Neutrophil (primary cell): ENCODE results near the gene DUOX1.
"Not testable (repeated sequence)": the region's sequence is repeated elsewhere in the genome, so short reads cannot be mapped to it uniquely, and the experiment has no call there.

Source experiments
- H3K27ac ChIP-seq: fragments of 200-600 bp; sonication (generic); 2 replicates; pipeline ENCODE4 v1.5.1; 2016; ENCODE audit warnings: mild to moderate bottlenecking, moderate library complexity
- H3K27me3 ChIP-seq: fragments of 200-600 bp; sonication (generic); 2 replicates; pipeline ENCODE4 v1.6.0; 2016; ENCODE audit warnings: mild to moderate bottlenecking
- H3K36me3 ChIP-seq: fragments of 200-600 bp; sonication (generic); 2 replicates; pipeline ENCODE4 v1.5.1; 2017
- H3K4me1 ChIP-seq, 2 experiments: fragments of 200-600 bp in 1 of 2; sonication (generic) in 1 of 2; 1 replicate in 1 of 2; 2 replicates in 1 of 2; pipeline versions ENCODE4 v1.5.1 to v1.6.1; 2013 to 2016; ENCODE audit warnings: low read depth in 1 of 2, low read length in 1 of 2, mild to moderate bottlenecking in 1 of 2, moderate library complexity in 1 of 2; ENCODE audit not compliant: control insufficient read depth in 1 of 2, insufficient read depth in 1 of 2
- H3K4me3 ChIP-seq, 2 experiments: fragments of 200-600 bp in 1 of 2; sonication (generic) in 1 of 2; 1 replicate in 1 of 2; 2 replicates in 1 of 2; pipeline ENCODE4 v1.5.1; 2013 to 2016; ENCODE audit warnings: low read depth in 1 of 2, low read length in 1 of 2, mild to moderate bottlenecking in 1 of 2, moderate library complexity in 1 of 2
- H3K9me3 ChIP-seq: fragments of 200-600 bp; sonication (generic); 2 replicates; pipeline ENCODE4 v1.5.1; 2016
- TF ChIP-seq, protein P1 (sequence below): fragments of 200-600 bp; sonication (generic); IDR thresholded peaks from 2 replicates; pipeline ENCODE4 v1.5.1; 2016; ENCODE audit warnings: antibody characterized with exemption

The DUOX1 gene

DNA sequence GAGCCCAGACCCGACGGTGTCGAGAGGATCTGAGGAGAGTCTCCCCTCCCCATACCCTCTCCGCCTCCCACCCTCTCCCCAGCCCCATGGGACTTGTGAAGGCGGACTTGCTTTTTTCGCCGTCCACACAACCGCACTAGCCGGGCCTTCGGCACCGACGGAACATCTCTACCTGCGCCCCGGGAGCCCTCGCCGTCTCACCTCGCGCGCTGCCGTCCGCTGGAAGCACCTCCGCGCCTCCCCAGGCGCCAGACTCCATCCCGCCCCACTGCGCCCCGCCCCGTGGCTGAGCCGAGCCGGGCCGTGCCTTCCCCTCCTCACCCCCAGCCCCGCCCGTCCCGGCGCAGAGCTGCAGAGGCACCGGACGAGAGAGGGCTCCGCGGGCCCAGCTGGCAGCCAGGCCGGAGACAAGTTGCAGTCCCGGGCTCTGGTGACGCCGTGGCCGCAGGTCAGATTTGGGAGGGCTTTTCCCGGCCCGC lies at the start of gene DUOX1, which contains the start of gene DUOXA1:
Gene DUOX1 (plus strand): TSS at position 344 of the 479 bp plus-strand sequence. CDS start 1,973 bp downstream, outside the sequence.
Gene DUOXA1 (minus strand): TSS at position 229 of the 479 bp plus-strand sequence. CDS start 6,865 bp downstream, outside the sequence.
- TF ChIP-seq, protein P1, sequence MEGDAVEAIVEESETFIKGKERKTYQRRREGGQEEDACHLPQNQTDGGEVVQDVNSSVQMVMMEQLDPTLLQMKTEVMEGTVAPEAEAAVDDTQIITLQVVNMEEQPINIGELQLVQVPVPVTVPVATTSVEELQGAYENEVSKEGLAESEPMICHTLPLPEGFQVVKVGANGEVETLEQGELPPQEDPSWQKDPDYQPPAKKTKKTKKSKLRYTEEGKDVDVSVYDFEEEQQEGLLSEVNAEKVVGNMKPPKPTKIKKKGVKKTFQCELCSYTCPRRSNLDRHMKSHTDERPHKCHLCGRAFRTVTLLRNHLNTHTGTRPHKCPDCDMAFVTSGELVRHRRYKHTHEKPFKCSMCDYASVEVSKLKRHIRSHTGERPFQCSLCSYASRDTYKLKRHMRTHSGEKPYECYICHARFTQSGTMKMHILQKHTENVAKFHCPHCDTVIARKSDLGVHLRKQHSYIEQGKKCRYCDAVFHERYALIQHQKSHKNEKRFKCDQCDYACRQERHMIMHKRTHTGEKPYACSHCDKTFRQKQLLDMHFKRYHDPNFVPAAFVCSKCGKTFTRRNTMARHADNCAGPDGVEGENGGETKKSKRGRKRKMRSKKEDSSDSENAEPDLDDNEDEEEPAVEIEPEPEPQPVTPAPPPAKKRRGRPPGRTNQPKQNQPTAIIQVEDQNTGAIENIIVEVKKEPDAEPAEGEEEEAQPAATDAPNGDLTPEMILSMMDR = no peak
- Histone ChIP-seq H3K9me3 (no peaks in the 10 kb centered on the region), H3K27me3 (peaks cover 99% of the 10 kb centered on the region), H3K27ac (no peak within 1 kb of the TSS), H3K36me3 (no peaks in the 10 kb centered on the region), H3K4me3 (no peak within 1 kb of the TSS), H3K4me1 (peaks cover 0 to 8% of the 10 kb centered on the region in 2 experiments)

DNA sequence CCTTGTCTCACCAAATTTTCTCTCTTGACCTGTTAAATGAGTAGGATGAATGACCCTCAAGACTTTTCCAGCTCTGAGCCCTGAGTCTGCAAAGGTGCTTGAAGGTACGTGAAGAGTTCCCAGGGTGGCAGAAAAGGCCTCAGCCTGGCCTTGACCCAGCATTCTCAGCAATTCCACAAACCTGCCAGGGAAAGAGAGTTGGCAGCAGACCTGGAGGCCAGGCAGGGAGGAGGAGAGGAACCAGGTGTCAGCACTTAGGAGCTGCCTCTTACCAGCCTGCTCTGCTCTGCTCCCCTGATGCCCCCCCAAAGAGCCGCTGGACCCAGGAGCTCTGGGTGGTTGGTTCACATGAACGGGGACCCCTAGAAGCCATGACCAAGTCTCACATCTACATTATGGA lies 49.2 kb upstream of the DUOX1 start:
- H3K27ac ChIP-seq, H3K4me1 ChIP-seq, H3K9me3 ChIP-seq, H3K27me3 ChIP-seq, H3K36me3 ChIP-seq, H3K4me3 ChIP-seq: not testable (repeated sequence)

DNA sequence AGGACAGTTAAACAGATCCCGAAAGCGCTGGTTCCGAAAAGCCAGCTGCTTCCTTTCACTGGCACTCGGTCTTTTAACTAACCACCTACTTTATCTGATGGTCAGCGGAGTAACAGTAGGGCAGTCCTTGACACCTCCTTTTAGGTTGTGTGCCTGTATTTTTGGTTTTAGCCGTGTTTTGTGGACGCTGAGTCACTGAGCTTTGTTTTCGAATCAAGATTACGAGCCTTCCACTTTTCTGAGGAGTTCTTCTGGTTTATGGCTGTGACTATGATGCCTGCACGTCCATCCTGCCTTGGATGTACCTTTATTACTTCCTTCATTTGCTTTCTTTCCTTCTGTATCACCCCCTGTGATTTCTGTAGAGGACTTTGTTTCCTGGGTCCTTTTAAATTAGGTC lies 47.4 kb upstream of the DUOX1 start:
- H3K36me3 ChIP-seq, H3K9me3 ChIP-seq, H3K4me3 ChIP-seq, H3K27me3 ChIP-seq, H3K27ac ChIP-seq, H3K4me1 ChIP-seq: not testable (repeated sequence)

DNA sequence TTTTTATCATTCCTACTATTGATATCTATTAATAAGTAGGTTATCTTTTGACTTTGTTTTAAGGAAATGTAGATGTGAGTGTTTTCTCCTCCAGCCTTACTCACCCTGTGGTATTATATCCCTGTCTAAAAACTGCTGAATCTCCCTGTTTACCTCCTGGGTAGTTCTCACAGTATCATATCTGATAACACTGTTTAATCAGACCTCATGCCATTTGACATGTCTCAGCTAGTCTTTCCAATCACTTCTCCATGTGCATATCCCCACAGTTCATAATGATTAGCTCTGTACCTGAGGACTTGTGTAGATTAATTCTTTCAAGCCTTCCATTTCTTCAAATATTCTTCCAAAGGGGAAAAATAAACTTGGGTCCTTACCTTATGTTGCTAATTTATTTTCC lies 46.6 kb upstream of the DUOX1 start:
- H3K4me1 ChIP-seq = no peaks in the 10 kb centered on the region
- H3K9me3 ChIP-seq = no peaks in the 10 kb centered on the region
- H3K27me3 ChIP-seq = peaks cover 9% of the 10 kb centered on the region
- TF ChIP-seq, protein P1 = no peak
- H3K4me3 ChIP-seq = no peak overlapping the region
- no peak overlapping the region for H3K27ac ChIP-seq
- no peaks in the 10 kb centered on the region for H3K36me3 ChIP-seq

DNA sequence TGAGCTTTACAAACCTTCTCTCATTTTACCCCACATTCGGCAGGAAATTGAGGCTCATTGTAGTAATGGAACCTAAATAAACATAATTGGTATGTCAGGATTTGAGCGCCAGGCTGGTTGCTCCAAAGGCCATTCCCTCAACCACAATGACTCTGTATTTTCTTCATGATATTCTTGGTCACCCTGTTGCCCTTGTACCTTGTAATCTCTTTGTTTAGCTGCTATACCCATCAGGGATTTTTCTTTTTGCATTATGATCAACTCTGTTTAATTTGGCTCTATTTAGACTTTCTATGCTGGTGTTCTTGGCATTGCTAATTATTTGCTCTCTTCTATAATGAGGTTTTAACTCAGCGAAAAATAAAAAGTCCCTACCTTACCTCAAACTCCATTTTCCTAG lies 45.6 kb upstream of the DUOX1 start:
- TF ChIP-seq, protein P1 = no peak
- no peaks in the 10 kb centered on the region for H3K4me1 ChIP-seq
- no peak overlapping the region for H3K4me3 ChIP-seq
- no peak overlapping the region for H3K27ac ChIP-seq
- H3K27me3 ChIP-seq = peaks cover 9% of the 10 kb centered on the region
- no peaks in the 10 kb centered on the region for H3K36me3 ChIP-seq
- no peaks in the 10 kb centered on the region for H3K9me3 ChIP-seq

DNA sequence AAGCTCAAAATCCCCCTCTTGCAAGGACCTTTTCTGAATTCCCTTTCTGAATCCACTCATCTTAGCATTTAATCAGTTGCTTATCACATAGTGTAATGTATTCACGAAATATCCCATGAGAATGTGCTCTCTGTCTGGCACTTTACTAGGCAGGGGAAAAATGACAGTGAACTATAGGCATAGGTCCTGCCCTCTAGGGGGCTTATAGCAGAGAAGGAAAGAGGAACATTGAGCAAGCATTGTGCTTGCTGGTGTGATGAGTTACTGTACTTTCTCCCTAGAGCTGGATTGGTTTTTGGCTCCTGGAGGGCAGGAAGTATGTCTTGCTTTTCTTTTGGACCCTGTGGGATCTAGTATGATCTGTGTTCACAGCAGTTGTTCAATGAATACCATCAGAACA lies 42.3 kb upstream of the DUOX1 start:
- Histone ChIP-seq H3K27ac (no peak overlapping the region), H3K4me3 (no peak overlapping the region), H3K36me3 (no peaks in the 10 kb centered on the region), H3K27me3 (peaks cover 9% of the 10 kb centered on the region), H3K9me3 (no peaks in the 10 kb centered on the region), H3K4me1 (no peaks in the 10 kb centered on the region)
- TF ChIP-seq, protein P1 = no peak
